HepG2 (cell line): ENCODE measurements around the gene FRMD3. TPM values are rescaled to one million over a fixed set of nuclear protein-coding genes. Genes with fewer than 3 reads are reported as not detected.
A peak's percentile ranks its signal among the peaks of the same experiment; 100 is the strongest.

Experiments
- ATAC-seq: fragments of 200-7000 bp; cut with Tn5 transposase; 3 replicates; pipeline ENCODE4 v1.9.1; 2020; ENCODE audit warnings: mild to moderate bottlenecking, moderate library complexity
- BruUV-seq: library from RNA; stranded (reverse); fragments of 400-500 nt; replicated peaks from 2 replicates; lab custom pipeline; 2021; lab: Mats Ljungman, UMichigan
- CTCF ChIA-PET: fragments of 300-600 bp; formaldehyde crosslinking; extraction: SDS; loops from one replicate; lab custom pipeline; 2021; ENCODE audit warnings: low total read pairs, inconsistent platforms, low intra/inter-chr PET ratio; lab: Yijun Ruan, JAX
- POLR2A ChIA-PET: fragments of 350-600 bp; sonication (Branson Sonifier 250); formaldehyde crosslinking; loops from one replicate; lab custom pipeline; 2020; ENCODE audit warnings: antibody characterized with exemption, inconsistent platforms; lab: Yijun Ruan, JAX
- DNase-seq: peaks from one replicate; pipeline ENCODE4 v3.0.0-alpha.2; 2015; ENCODE audit warnings: low spot score
- FAIRE-seq: peaks from 3 replicates; lab custom pipeline; 2011; peaks lifted over from hg19 to GRCh38; lab: Jason Lieb, UNC
- H2AFZ ChIP-seq: one replicate; pipeline ENCODE4 v1.6.1; 2011; ENCODE audit warnings: low read length, inconsistent platforms
- H3K27ac ChIP-seq: fragments of 300-600 bp; 3 replicates; pipeline ENCODE4 v1.8.0; 2011; ENCODE audit warnings: mixed run types, mild to moderate bottlenecking, mixed read lengths, low read length, inconsistent platforms; ENCODE audit not compliant: insufficient read depth; ENCODE audit errors: extremely low read length
- H3K27me3 ChIP-seq, 2 experiments: fragments of 200-600 bp in 1 of 2; 2 replicates in 1 of 2; 3 replicates in 1 of 2; pipeline versions ENCODE4 v1.6.0 to v1.8.0; 2011; ENCODE audit warnings: low read length in 2 of 2, mild to moderate bottlenecking in 2 of 2, moderate library complexity in 2 of 2, inconsistent platforms in 1 of 2; ENCODE audit not compliant: insufficient read depth in 2 of 2, control insufficient read depth in 1 of 2
- H3K36me3 ChIP-seq, 2 experiments: fragments of 200-600 bp in 1 of 2; replicated peaks in 1 of 2; 2 replicates in 1 of 2; 3 replicates in 1 of 2; pipeline versions ENCODE4 v1.5.1 to v1.8.0; 2011; ENCODE audit warnings: low read length in 2 of 2, inconsistent platforms in 1 of 2; ENCODE audit not compliant: insufficient read depth in 2 of 2, control insufficient read depth in 1 of 2
- H3K4me1 ChIP-seq: 2 replicates; pipeline ENCODE4 v1.5.1; 2012; ENCODE audit warnings: low read length, inconsistent platforms; ENCODE audit not compliant: insufficient read depth
- H3K4me2 ChIP-seq: 2 replicates; pipeline ENCODE4 v1.6.0; 2011; ENCODE audit warnings: low read depth, low read length, inconsistent platforms
- H3K4me3 ChIP-seq, 3 experiments: fragments of 200-600 bp in 1 of 3; sonication (generic), shearing (Covaris generic) in 1 of 3; replicated peaks in 1 of 3; 2 replicates each; pipeline ENCODE4 v1.5.1; 2011 to 2016; ENCODE audit warnings: low read length in 3 of 3, inconsistent platforms in 2 of 3, low read depth in 2 of 3, mild to moderate bottlenecking in 2 of 3, control low read depth in 1 of 3, mixed read lengths in 1 of 3; ENCODE audit not compliant: insufficient read depth in 1 of 3
- H3K79me2 ChIP-seq: one replicate; pipeline ENCODE4 v1.6.1; 2011; ENCODE audit warnings: low read length, inconsistent platforms; ENCODE audit not compliant: insufficient read depth
- H3K9ac ChIP-seq: 2 replicates; pipeline ENCODE4 v1.6.0; 2011; ENCODE audit warnings: mild to moderate bottlenecking, low read depth, low read length, inconsistent platforms; ENCODE audit not compliant: insufficient read depth
- H3K9me3 ChIP-seq: 2 replicates; pipeline ENCODE4 v1.5.1; 2012; ENCODE audit warnings: mild to moderate bottlenecking, low read length
- H4K20me1 ChIP-seq: 2 replicates; pipeline ENCODE4 v1.6.0; 2011; ENCODE audit warnings: inconsistent platforms, mild to moderate bottlenecking, low read length, moderate library complexity; ENCODE audit not compliant: insufficient read depth
- ARID3A ChIP-seq: IDR thresholded peaks from 2 replicates; pipeline ENCODE4 v1.6.1; 2012; ENCODE audit warnings: low read depth, low read length, improper control_type of control experiment
- FOSL2 ChIP-seq: sonication (generic); formaldehyde crosslinking; IDR thresholded peaks from 2 replicates; pipeline ENCODE4 v1.4.0; 2020; ENCODE audit warnings: missing genetic modification reagents
- LCORL ChIP-seq, 2 experiments: fragments of 450-650 bp in 1 of 2; sonication (generic) in 1 of 2; formaldehyde crosslinking in 1 of 2; IDR thresholded peaks; 2 replicates each; pipeline versions ENCODE4 v1.5.0 to v1.6.1; 2017 to 2020; ENCODE audit warnings: antibody characterized with exemption in 1 of 2, missing genetic modification reagents in 1 of 2
- PATZ1 ChIP-seq: sonication (generic); formaldehyde crosslinking; IDR thresholded peaks from 2 replicates; pipeline ENCODE4 v1.4.0; 2020; ENCODE audit warnings: missing genetic modification reagents
- SAP130 ChIP-seq: IDR thresholded peaks from 2 replicates; pipeline ENCODE4 v1.6.1; 2016; ENCODE audit warnings: low read depth
- UBTF ChIP-seq: sonication (generic); formaldehyde crosslinking; IDR thresholded peaks from 2 replicates; pipeline ENCODE4 v1.4.0; 2020; ENCODE audit warnings: mild to moderate bottlenecking, missing genetic modification reagents
- WIZ ChIP-seq: sonication (generic); formaldehyde crosslinking; IDR thresholded peaks from 2 replicates; pipeline ENCODE4 v1.5.1; 2020; ENCODE audit warnings: mild to moderate bottlenecking, missing genetic modification reagents
- YY1 ChIP-seq: IDR thresholded peaks from 2 replicates; pipeline ENCODE4 v1.6.1; 2011; ENCODE audit warnings: low read length, low read depth, moderate library complexity, mild to moderate bottlenecking; ENCODE audit not compliant: insufficient read depth, insufficient replicate concordance
- ZBTB14 ChIP-seq: sonication (generic); formaldehyde crosslinking; IDR thresholded peaks from 2 replicates; pipeline ENCODE4 v1.4.0; 2020; ENCODE audit warnings: missing genetic modification reagents
- ZBTB7B ChIP-seq: sonication (generic); formaldehyde crosslinking; IDR thresholded peaks from 2 replicates; pipeline ENCODE4 v1.4.0; 2020; ENCODE audit warnings: missing genetic modification reagents
- ZKSCAN5 ChIP-seq: sonication (generic); formaldehyde crosslinking; IDR thresholded peaks from 2 replicates; pipeline ENCODE4 v1.5.1; 2020; ENCODE audit warnings: mild to moderate bottlenecking, missing genetic modification reagents
- ZNF772 ChIP-seq: sonication (generic); formaldehyde crosslinking; IDR thresholded peaks from 2 replicates; pipeline ENCODE4 v1.5.0; 2020; ENCODE audit warnings: mild to moderate bottlenecking, missing genetic modification reagents
- WGBS: methylation state at CpG from one replicate; pipeline ENCODE4 v1.1.6; 2017; ENCODE audit warnings: low lambda C conversion rate; 5-methylcytosine and 5-hydroxymethylcytosine counted together
- in situ Hi-C: cut with HindIII; loops from 2 replicates; pipeline ENCODE4 v1.10.0; 2017; ENCODE audit warnings: low pct_unique_long_range_greater_than_20kb; ENCODE audit not compliant: extremely low pct_ligation_motif_present
- intact Hi-C: fragments of 100-400 bp; cut with micrococcal nuclease; formaldehyde crosslinking; loops from one replicate; pipeline ENCODE4 v1.10.0; 2022; ENCODE audit not compliant: unreplicated experiment
- polyA plus RNA-seq, 8 experiments: library from polyadenylated mRNA; depleted of rRNA in 3 of 8; stranded (reverse) in 7 of 8; unstranded in 1 of 8; fragments of >200 nt; fragmentation: Illumina TruSeq in 4 of 8; extraction: Trizol in 4 of 8; gene quantifications; 2 replicates each; pipeline versions ENCODE4 v1.2.1 to v1.2.3, GENCODE V29; 2011 to 2016; ENCODE audit warnings: low read depth in 4 of 8, missing spikeins in 1 of 8, mixed read lengths in 1 of 8; ENCODE audit not compliant: insufficient read depth in 1 of 8
- total RNA-seq, 5 experiments: library from RNA; depleted of rRNA; stranded (reverse); fragments of >200 nt; fragmentation: Illumina TruSeq; extraction: Trizol; gene quantifications; 2 replicates each; pipeline ENCODE4 v1.2.3, GENCODE V29; 2016; ENCODE audit warnings: low read depth in 1 of 5

Gene FRMD3
- total and polyA plus RNA-seq, 2 of the 13 experiments (the other 11 are each of a cell fraction or from before 2014, with no cell fraction given): 3.2 to 7.7 TPM

- TF ChIP-seq ZBTB14 (CRISPR knock-in tag): no peak
- peak; percentile 58; the same call in 1 of the 2 replicates for TF ChIP-seq ARID3A
- no peak for TF ChIP-seq YY1
- TF ChIP-seq LCORL (IDR thresholded peaks at IDR 0.05): no peak
- TF ChIP-seq LCORL (CRISPR knock-in tag; IDR thresholded peaks at IDR 0.05): no peak
- peak; percentile 79; the same call in 1 of the 2 replicates for TF ChIP-seq ZBTB7B (CRISPR knock-in tag)
These were observed 109.0 kb downstream of the FRMD3 start (continued) for GRCh38 chr9:83429229-83429628.

GRCh38 chr9:83425240-83425639 lies 113.0 kb downstream of the FRMD3 start:
- peaks cover 2% of the 10 kb centered on the region for H3K79me2 ChIP-seq
- intact Hi-C loops: loop anchor here (2.0 kb wide), 1 partner anchor 38 kb away; no protein-coding TSS in a partner anchor
- BruUV-seq: no TSS peak
- no peaks in the 10 kb centered on the region for H3K27me3 ChIP-seq
- H3K4me3 ChIP-seq: no peak overlapping the region
- ChIA-PET POLR2A (no interaction called here), CTCF (no interaction called here)
- no peak overlapping the region for H3K9ac ChIP-seq
- WGBS: 90% methylated on average over 4 of the region's 4 CpGs
- FAIRE-seq (no peak), DNase-seq (peak; percentile 49), ATAC-seq (no peak; the same call in 2 of the 3 replicates)
- in situ Hi-C loops: no loop called here
- H3K4me2 ChIP-seq: peak overlapping the region; percentile 0; the same call in 1 of the 2 replicates
- peaks cover 73% of the 10 kb centered on the region for H3K4me1 ChIP-seq
- no peaks in the 10 kb centered on the region for H4K20me1 ChIP-seq
- H2AFZ ChIP-seq: no peak overlapping the region
- H3K27ac ChIP-seq: peak overlapping the region; percentile 87
- H3K9me3 ChIP-seq: no peaks in the 10 kb centered on the region
- H3K36me3 ChIP-seq: no peaks in the 10 kb centered on the region
- TF ChIP-seq ZNF772: 0 out of 2 replicates have a peak, but pooled peaks have one; percentile 25
- no peak for TF ChIP-seq WIZ (CRISPR knock-in tag)
- no peak for TF ChIP-seq UBTF (CRISPR knock-in tag)
- no peak for TF ChIP-seq ZKSCAN5 (CRISPR knock-in tag)
- TF ChIP-seq FOSL2 (CRISPR knock-in tag): peak; percentile 79
- TF ChIP-seq PATZ1 (CRISPR knock-in tag): peak; percentile 48; the same call in 1 of the 2 replicates
- 0 out of 2 replicates have a peak, but pooled peaks have one; percentile 19 for TF ChIP-seq SAP130 (CRISPR knock-in tag)
